Loucy (cell line): Measurements from ENCODE around the gene DLK1.

Source experiments
- H2AFZ ChIP-seq: fragments of 200-600 bp; sonication (generic); 2 replicates; pipeline ENCODE4 v1.6.0; 2016; ENCODE audit warnings: antibody characterized with exemption, mild to moderate bottlenecking, low read length, moderate library complexity
- H3F3A ChIP-seq: fragments of 200-600 bp; 2 replicates; pipeline ENCODE4 v1.6.0; 2016; ENCODE audit warnings: antibody characterized with exemption, low read depth, mild to moderate bottlenecking
- H3K27me3 ChIP-seq: fragments of 200-600 bp; sonication (generic); 2 replicates; pipeline ENCODE4 v1.6.1; 2014; ENCODE audit warnings: low read length, mild to moderate bottlenecking; ENCODE audit not compliant: insufficient read depth, poor library complexity, severe bottlenecking
- H3K36me3 ChIP-seq: fragments of 200-600 bp; sonication (generic); 2 replicates; pipeline ENCODE4 v1.6.1; 2016; ENCODE audit warnings: low read length; ENCODE audit not compliant: insufficient read depth
- H3K4me1 ChIP-seq: fragments of 200-600 bp; sonication (generic); 2 replicates; pipeline ENCODE4 v1.5.1; 2014; ENCODE audit warnings: low read length, mild to moderate bottlenecking; ENCODE audit not compliant: insufficient read depth, poor library complexity, severe bottlenecking
- H3K4me2 ChIP-seq: fragments of 200-600 bp; sonication (generic); 2 replicates; pipeline ENCODE4 v1.6.0; 2014; ENCODE audit warnings: antibody characterized with exemption, low read length, low read depth, mild to moderate bottlenecking; ENCODE audit not compliant: poor library complexity, severe bottlenecking
- H3K4me3 ChIP-seq: fragments of 200-600 bp; sonication (generic); 2 replicates; pipeline ENCODE4 v1.5.1; 2014; ENCODE audit warnings: low read length, mild to moderate bottlenecking, mixed read lengths; ENCODE audit not compliant: poor library complexity, severe bottlenecking
- H3K79me2 ChIP-seq: fragments of 200-600 bp; sonication (generic); 2 replicates; pipeline ENCODE4 v1.6.1; 2014; ENCODE audit warnings: low read length; ENCODE audit not compliant: insufficient read depth
- H3K9ac ChIP-seq: fragments of 200-600 bp; sonication (generic); 2 replicates; pipeline ENCODE4 v1.6.0; 2014; ENCODE audit warnings: mild to moderate bottlenecking, low read depth, low read length, moderate library complexity; ENCODE audit not compliant: poor library complexity, severe bottlenecking
- H3K9me2 ChIP-seq: fragments of 200-600 bp; sonication (generic); replicated peaks from 2 replicates; pipeline ENCODE4 v1.6.1; 2016; ENCODE audit warnings: low read depth, low read length, mixed read lengths
- H3K9me3 ChIP-seq: fragments of 200-600 bp; sonication (generic); 2 replicates; pipeline ENCODE4 v1.6.1; 2014; ENCODE audit warnings: mild to moderate bottlenecking, antibody characterized with exemption, low read length, low read depth; ENCODE audit not compliant: insufficient read depth
- H4K20me1 ChIP-seq: fragments of 200-600 bp; sonication (generic); 2 replicates; pipeline ENCODE4 v1.6.0; 2014; ENCODE audit warnings: antibody characterized with exemption, low read length, mild to moderate bottlenecking; ENCODE audit not compliant: insufficient read depth, poor library complexity, severe bottlenecking
- CTCF ChIP-seq: fragments of 200-600 bp; sonication (generic); conservative IDR thresholded peaks from 2 replicates; pipeline ENCODE4 v1.5.1; 2014; ENCODE audit warnings: mild to moderate bottlenecking, antibody characterized with exemption, low read length
- EZH2phosphoT487 ChIP-seq: fragments of 200-600 bp; IDR thresholded peaks from 2 replicates; pipeline ENCODE4 v1.6.1; 2018; ENCODE audit warnings: antibody characterized with exemption, mild to moderate bottlenecking, moderate library complexity, borderline replicate concordance

The DLK1 gene

GRCh38 chr14:100775831-100776591, 49.3 kb downstream of the DLK1 start:
- Histone ChIP-seq H2AFZ (no peak overlapping the region), H3K36me3 (no peaks in the 10 kb centered on the region), H4K20me1 (no peaks in the 10 kb centered on the region), H3K9me3 (no peaks in the 10 kb centered on the region), H3K4me3 (no peak overlapping the region), H3K27me3 (no peaks in the 10 kb centered on the region), H3K4me1 (peaks cover 2% of the 10 kb centered on the region), H3F3A (no peaks in the 10 kb centered on the region), H3K4me2 (no peak overlapping the region), H3K9me2 (no peaks in the 10 kb centered on the region), H3K9ac (no peak overlapping the region), H3K79me2 (no peaks in the 10 kb centered on the region)
- no peak for TF ChIP-seq CTCF
- no peak for TF ChIP-seq EZH2phosphoT487

- Histone ChIP-seq H4K20me1 (no peaks in the 10 kb centered on the region), H3K4me3 (no peak overlapping the region), H3K9me3 (no peaks in the 10 kb centered on the region), H2AFZ (no peak overlapping the region), H3K79me2 (no peaks in the 10 kb centered on the region), H3K36me3 (no peaks in the 10 kb centered on the region), H3K27me3 (no peaks in the 10 kb centered on the region), H3K9me2 (no peaks in the 10 kb centered on the region), H3K4me2 (no peak overlapping the region), H3F3A (no peaks in the 10 kb centered on the region), H3K9ac (no peak overlapping the region), H3K4me1 (no peaks in the 10 kb centered on the region)
- TF ChIP-seq CTCF (no peak), EZH2phosphoT487 (no peak)
These were observed 50.1 kb downstream of the DLK1 start for GRCh38 chr14:100776681-100777365.

- Histone ChIP-seq H2AFZ (no peak overlapping the region), H4K20me1 (no peaks in the 10 kb centered on the region), H3F3A (no peaks in the 10 kb centered on the region), H3K4me1 (no peaks in the 10 kb centered on the region), H3K9me3 (no peaks in the 10 kb centered on the region), H3K9me2 (no peaks in the 10 kb centered on the region), H3K27me3 (no peaks in the 10 kb centered on the region), H3K79me2 (no peaks in the 10 kb centered on the region), H3K4me3 (no peak overlapping the region), H3K9ac (no peak overlapping the region), H3K4me2 (no peak overlapping the region), H3K36me3 (no peaks in the 10 kb centered on the region)
- TF ChIP-seq CTCF: no peak
- TF ChIP-seq EZH2phosphoT487: no peak
These were observed 50.7 kb downstream of the DLK1 start for GRCh38 chr14:100777366-100777817.
